ENCODE data around the gene FGF7.

- TF ChIP-seq POLR2A (IDR thresholded peaks at IDR 0.05): no peak
- no peak for TF ChIP-seq CTCF (IDR thresholded peaks at IDR 0.05)
Observed at GRCh38 chr15:49436751-49437150, 13.7 kb downstream of the FGF7 start.

Data from body of pancreas (tissue), 4 donors.